ENCODE measurements around the gene MAN2B2. TPM values are rescaled to one million over a fixed set of nuclear protein-coding genes. Genes with fewer than 3 reads are reported as not detected.

The MAN2B2 gene
- total RNA-seq, 1 donor from 2014 or later: 4.2 TPM

GRCh38 chr4:6586715-6587325, 11.8 kb downstream of the MAN2B2 start:
- Histone ChIP-seq H3K27me3 (ENCODE audit: control insufficient read depth in 3 of 3, insufficient read depth in 3 of 3, low read length in 3 of 3) (peaks cover 0 to 9% (median 4%) of the 10 kb centered on the region in 3 donors), H3K27ac (ENCODE audit: low read depth, low read length) (no peak overlapping the region), H3K4me1 (ENCODE audit: control insufficient read depth in 3 of 3, insufficient read depth in 3 of 3, low read length in 3 of 3) (no peaks in the 10 kb centered on the region), H3K9ac (ENCODE audit: low read depth in 1 of 3, low read length in 3 of 3) (no peak overlapping the region), H3K36me3 (ENCODE audit: control insufficient read depth in 3 of 3, insufficient read depth in 3 of 3, low read length in 3 of 3) (peaks cover 0 to 6% (median 6%) of the 10 kb centered on the region in 3 donors), H3K9me3 (ENCODE audit: control insufficient read depth in 3 of 3, low read length in 3 of 3) (peaks cover 2 to 6% (median 3%) of the 10 kb centered on the region in 3 donors), H3K4me3 (ENCODE audit: low read length in 3 of 3) (no peak overlapping the region)

GRCh38 chr4:6589444-6589843, 14.5 kb downstream of the MAN2B2 start:
- Histone ChIP-seq H3K27ac (ENCODE audit: low read depth, low read length) (no peak overlapping the region), H3K4me1 (ENCODE audit: control insufficient read depth in 3 of 3, insufficient read depth in 3 of 3, low read length in 3 of 3) (no peaks in the 10 kb centered on the region), H3K4me3 (ENCODE audit: low read length in 3 of 3) (no peak overlapping the region), H3K9me3 (ENCODE audit: control insufficient read depth in 3 of 3, low read length in 3 of 3) (peaks cover 0 to 2% (median 0%) of the 10 kb centered on the region in 3 donors), H3K9ac (ENCODE audit: low read depth in 1 of 3, low read length in 3 of 3) (no peak overlapping the region), H3K27me3 (ENCODE audit: control insufficient read depth in 3 of 3, insufficient read depth in 3 of 3, low read length in 3 of 3) (peaks cover 0 to 9% (median 6%) of the 10 kb centered on the region in 3 donors), H3K36me3 (ENCODE audit: control insufficient read depth in 3 of 3, insufficient read depth in 3 of 3, low read length in 3 of 3) (peaks cover 0 to 6% (median 2%) of the 10 kb centered on the region in 3 donors)

- Histone ChIP-seq H3K9ac (ENCODE audit: low read depth in 1 of 3, low read length in 3 of 3) (no peak overlapping the region), H3K9me3 (ENCODE audit: control insufficient read depth in 3 of 3, low read length in 3 of 3) (no peaks in the 10 kb centered on the region), H3K27me3 (ENCODE audit: control insufficient read depth in 3 of 3, insufficient read depth in 3 of 3, low read length in 3 of 3) (peaks cover 0 to 24% (median 12%) of the 10 kb centered on the region in 3 donors), H3K4me3 (ENCODE audit: low read length in 3 of 3) (no peak overlapping the region), H3K36me3 (ENCODE audit: control insufficient read depth in 3 of 3, insufficient read depth in 3 of 3, low read length in 3 of 3) (peaks cover 0 to 7% (median 2%) of the 10 kb centered on the region in 3 donors), H3K27ac (ENCODE audit: low read depth, low read length) (no peak overlapping the region), H3K4me1 (ENCODE audit: control insufficient read depth in 3 of 3, insufficient read depth in 3 of 3, low read length in 3 of 3) (no peaks in the 10 kb centered on the region)
Observed at GRCh38 chr4:6591313-6591712, 16.3 kb downstream of the MAN2B2 start.

GRCh38 chr4:6591781-6592180, 16.8 kb downstream of the MAN2B2 start:
- Histone ChIP-seq H3K4me3 (ENCODE audit: low read length in 3 of 3) (no peak overlapping the region), H3K9me3 (ENCODE audit: control insufficient read depth in 3 of 3, low read length in 3 of 3) (no peaks in the 10 kb centered on the region), H3K9ac (ENCODE audit: low read depth in 1 of 3, low read length in 3 of 3) (no peak overlapping the region), H3K36me3 (ENCODE audit: control insufficient read depth in 3 of 3, insufficient read depth in 3 of 3, low read length in 3 of 3) (peaks cover 0 to 7% (median 2%) of the 10 kb centered on the region in 3 donors), H3K27ac (ENCODE audit: low read depth, low read length) (no peak overlapping the region), H3K4me1 (ENCODE audit: control insufficient read depth in 3 of 3, insufficient read depth in 3 of 3, low read length in 3 of 3) (no peaks in the 10 kb centered on the region), H3K27me3 (ENCODE audit: control insufficient read depth in 3 of 3, insufficient read depth in 3 of 3, low read length in 3 of 3) (peaks cover 0 to 28% (median 15%) of the 10 kb centered on the region in 3 donors)

GRCh38 chr4:6592804-6593563, 18.0 kb downstream of the MAN2B2 start:
- H3K27ac ChIP-seq (ENCODE audit: low read depth, low read length): no peak overlapping the region
- H3K4me3 ChIP-seq (ENCODE audit: low read length in 3 of 3): no peak overlapping the region
- peaks cover 0 to 34% (median 20%) of the 10 kb centered on the region in 3 donors for H3K27me3 ChIP-seq (ENCODE audit: control insufficient read depth in 3 of 3, insufficient read depth in 3 of 3, low read length in 3 of 3)
- H3K9me3 ChIP-seq (ENCODE audit: control insufficient read depth in 3 of 3, low read length in 3 of 3): no peaks in the 10 kb centered on the region
- H3K36me3 ChIP-seq (ENCODE audit: control insufficient read depth in 3 of 3, insufficient read depth in 3 of 3, low read length in 3 of 3): peaks cover 2 to 7% (median 4%) of the 10 kb centered on the region in 3 donors
- no peaks in the 10 kb centered on the region for H3K4me1 ChIP-seq (ENCODE audit: control insufficient read depth in 3 of 3, insufficient read depth in 3 of 3, low read length in 3 of 3)
- H3K9ac ChIP-seq (ENCODE audit: low read depth in 1 of 3, low read length in 3 of 3): no peak overlapping the region

GRCh38 chr4:6594341-6594740, 19.4 kb downstream of the MAN2B2 start:
- no peak overlapping the region for H3K9ac ChIP-seq (ENCODE audit: low read depth in 1 of 3, low read length in 3 of 3)
- H3K9me3 ChIP-seq (ENCODE audit: control insufficient read depth in 3 of 3, low read length in 3 of 3): no peaks in the 10 kb centered on the region
- H3K36me3 ChIP-seq (ENCODE audit: control insufficient read depth in 3 of 3, insufficient read depth in 3 of 3, low read length in 3 of 3): peaks cover 4 to 7% (median 4%) of the 10 kb centered on the region in 3 donors
- H3K27ac ChIP-seq (ENCODE audit: low read depth, low read length): no peak overlapping the region
- H3K4me1 ChIP-seq (ENCODE audit: control insufficient read depth in 3 of 3, insufficient read depth in 3 of 3, low read length in 3 of 3): no peaks in the 10 kb centered on the region
- no peak overlapping the region for H3K4me3 ChIP-seq (ENCODE audit: low read length in 3 of 3)
- peaks cover 0 to 38% (median 24%) of the 10 kb centered on the region in 3 donors for H3K27me3 ChIP-seq (ENCODE audit: control insufficient read depth in 3 of 3, insufficient read depth in 3 of 3, low read length in 3 of 3)

- no peak overlapping the region for H3K9ac ChIP-seq (ENCODE audit: low read depth in 1 of 3, low read length in 3 of 3)
- H3K36me3 ChIP-seq (ENCODE audit: control insufficient read depth in 3 of 3, insufficient read depth in 3 of 3, low read length in 3 of 3): peaks cover 4 to 5% (median 4%) of the 10 kb centered on the region in 3 donors
- H3K4me3 ChIP-seq (ENCODE audit: low read length in 3 of 3): no peak overlapping the region
- peaks cover 0 to 38% (median 25%) of the 10 kb centered on the region in 3 donors for H3K27me3 ChIP-seq (ENCODE audit: control insufficient read depth in 3 of 3, insufficient read depth in 3 of 3, low read length in 3 of 3)
- H3K9me3 ChIP-seq (ENCODE audit: control insufficient read depth in 3 of 3, low read length in 3 of 3): no peaks in the 10 kb centered on the region
- H3K4me1 ChIP-seq (ENCODE audit: control insufficient read depth in 3 of 3, insufficient read depth in 3 of 3, low read length in 3 of 3): no peaks in the 10 kb centered on the region
- H3K27ac ChIP-seq (ENCODE audit: low read depth, low read length): no peak overlapping the region
Observed at GRCh38 chr4:6594826-6595355, 19.9 kb downstream of the MAN2B2 start.

- H3K4me1 ChIP-seq (ENCODE audit: control insufficient read depth in 3 of 3, insufficient read depth in 3 of 3, low read length in 3 of 3): no peaks in the 10 kb centered on the region
- H3K36me3 ChIP-seq (ENCODE audit: control insufficient read depth in 3 of 3, insufficient read depth in 3 of 3, low read length in 3 of 3): peaks cover 5 to 10% (median 10%) of the 10 kb centered on the region in 3 donors
Observed at GRCh38 chr4:6595897-6596537, 21.0 kb downstream of the MAN2B2 start.

GRCh38 chr4:6596948-6597347, 22.0 kb downstream of the MAN2B2 start:
- Histone ChIP-seq H3K4me3 (ENCODE audit: low read length in 3 of 3) (no peak overlapping the region), H3K27me3 (ENCODE audit: control insufficient read depth in 3 of 3, insufficient read depth in 3 of 3, low read length in 3 of 3) (peaks cover 0 to 29% (median 24%) of the 10 kb centered on the region in 3 donors), H3K36me3 (ENCODE audit: control insufficient read depth in 3 of 3, insufficient read depth in 3 of 3, low read length in 3 of 3) (peaks cover 6 to 13% (median 11%) of the 10 kb centered on the region in 3 donors), H3K4me1 (ENCODE audit: control insufficient read depth in 3 of 3, insufficient read depth in 3 of 3, low read length in 3 of 3) (no peaks in the 10 kb centered on the region), H3K27ac (ENCODE audit: low read depth, low read length) (no peak overlapping the region), H3K9me3 (ENCODE audit: control insufficient read depth in 3 of 3, low read length in 3 of 3) (peaks cover 0 to 1% (median 0%) of the 10 kb centered on the region in 3 donors), H3K9ac (ENCODE audit: low read depth in 1 of 3, low read length in 3 of 3) (no peak overlapping the region)

More at GRCh38 chr4:6595897-6596537, 21.0 kb downstream of the MAN2B2 start:
- Histone ChIP-seq H3K27me3 (ENCODE audit: control insufficient read depth in 3 of 3, insufficient read depth in 3 of 3, low read length in 3 of 3) (peaks cover 0 to 34% (median 24%) of the 10 kb centered on the region in 3 donors), H3K4me3 (ENCODE audit: low read length in 3 of 3) (no peak overlapping the region), H3K27ac (ENCODE audit: low read depth, low read length) (no peak overlapping the region), H3K9ac (ENCODE audit: low read depth in 1 of 3, low read length in 3 of 3) (no peak overlapping the region), H3K9me3 (ENCODE audit: control insufficient read depth in 3 of 3, low read length in 3 of 3) (no peaks in the 10 kb centered on the region)
